Measurements from ENCODE around the gene FOXN3.

DNA sequence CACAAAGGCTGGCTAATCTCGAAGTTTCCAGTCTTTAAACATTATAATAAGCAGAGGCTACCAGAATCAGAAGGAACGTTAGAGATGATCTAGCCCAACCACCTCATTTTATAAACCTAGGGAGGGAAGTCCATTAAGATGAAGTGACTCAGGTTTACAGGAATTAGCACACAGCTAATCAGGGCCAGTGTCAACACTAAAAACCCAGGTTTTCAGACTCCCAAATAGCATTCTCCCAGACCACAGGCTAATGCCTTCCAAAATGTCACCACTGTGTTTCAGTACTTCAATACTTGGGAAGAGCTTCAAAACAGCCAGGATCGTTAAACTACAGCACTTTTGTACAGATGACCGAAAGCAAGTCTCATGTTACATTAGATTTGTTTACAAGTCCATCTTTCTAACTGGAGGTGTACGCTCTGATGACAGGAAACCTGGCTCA is 89.2 kb downstream of the FOXN3 start:
- TF ChIP-seq, protein P1, sequence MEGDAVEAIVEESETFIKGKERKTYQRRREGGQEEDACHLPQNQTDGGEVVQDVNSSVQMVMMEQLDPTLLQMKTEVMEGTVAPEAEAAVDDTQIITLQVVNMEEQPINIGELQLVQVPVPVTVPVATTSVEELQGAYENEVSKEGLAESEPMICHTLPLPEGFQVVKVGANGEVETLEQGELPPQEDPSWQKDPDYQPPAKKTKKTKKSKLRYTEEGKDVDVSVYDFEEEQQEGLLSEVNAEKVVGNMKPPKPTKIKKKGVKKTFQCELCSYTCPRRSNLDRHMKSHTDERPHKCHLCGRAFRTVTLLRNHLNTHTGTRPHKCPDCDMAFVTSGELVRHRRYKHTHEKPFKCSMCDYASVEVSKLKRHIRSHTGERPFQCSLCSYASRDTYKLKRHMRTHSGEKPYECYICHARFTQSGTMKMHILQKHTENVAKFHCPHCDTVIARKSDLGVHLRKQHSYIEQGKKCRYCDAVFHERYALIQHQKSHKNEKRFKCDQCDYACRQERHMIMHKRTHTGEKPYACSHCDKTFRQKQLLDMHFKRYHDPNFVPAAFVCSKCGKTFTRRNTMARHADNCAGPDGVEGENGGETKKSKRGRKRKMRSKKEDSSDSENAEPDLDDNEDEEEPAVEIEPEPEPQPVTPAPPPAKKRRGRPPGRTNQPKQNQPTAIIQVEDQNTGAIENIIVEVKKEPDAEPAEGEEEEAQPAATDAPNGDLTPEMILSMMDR (IDR thresholded peaks at IDR 0.05) = no peak
- no peak for TF ChIP-seq POLR2A (IDR thresholded peaks at IDR 0.05)

All from ovary (tissue), 3 donors.